HG02763 (cell line): ENCODE measurements around the gene POU4F3.

Experiments used
- ATAC-seq: cut with Tn5 transposase; IDR thresholded peaks from one replicate; pipeline ENCODE4 v1.9.1; 2021; ENCODE audit warnings: mild to moderate bottlenecking, moderate library complexity; ENCODE audit not compliant: unreplicated experiment

POU4F3 gene

GRCh38 chr5:146388386-146388785 is 49.7 kb downstream of the POU4F3 start:
- ATAC-seq: no peak

GRCh38 chr5:146390469-146390868 is 51.8 kb downstream of the POU4F3 start:
- ATAC-seq: no peak
